Effector memory CD4-positive, alpha-beta T cell (primary cell): Measurements from ENCODE around the gene TBXAS1.

Experiments
- DNase-seq, 3 donors: peaks; one replicate each; pipeline ENCODE4 v3.0.0-alpha.2; 2020
- H3K27ac ChIP-seq: 2 replicates; pipeline ENCODE4 v1.7.0; 2013; ENCODE audit warnings: mild to moderate bottlenecking, low read length, moderate library complexity; ENCODE audit not compliant: insufficient read depth, poor library complexity, severe bottlenecking
- H3K27me3 ChIP-seq: replicated peaks from 2 replicates; pipeline ENCODE4 v1.7.0; 2013; ENCODE audit warnings: mild to moderate bottlenecking, low read length; ENCODE audit not compliant: insufficient read depth, control insufficient read depth, poor library complexity, severe bottlenecking
- H3K36me3 ChIP-seq: 2 replicates; pipeline ENCODE4 v1.7.0; 2013; ENCODE audit warnings: mild to moderate bottlenecking, low read length, moderate library complexity; ENCODE audit not compliant: control insufficient read depth, insufficient read depth
- H3K4me1 ChIP-seq: 2 replicates; pipeline ENCODE4 v1.7.0; 2013; ENCODE audit warnings: low read length, mild to moderate bottlenecking; ENCODE audit not compliant: control insufficient read depth, insufficient read depth, poor library complexity, severe bottlenecking
- H3K4me3 ChIP-seq: 2 replicates; pipeline ENCODE4 v1.7.0; 2013; ENCODE audit warnings: low read length, low read depth, mild to moderate bottlenecking; ENCODE audit not compliant: insufficient read depth, poor library complexity, severe bottlenecking
- H3K9me3 ChIP-seq: 2 replicates; pipeline ENCODE4 v1.7.0; 2013; ENCODE audit warnings: mild to moderate bottlenecking, low read length, moderate library complexity; ENCODE audit not compliant: control insufficient read depth

The TBXAS1 gene

DNA sequence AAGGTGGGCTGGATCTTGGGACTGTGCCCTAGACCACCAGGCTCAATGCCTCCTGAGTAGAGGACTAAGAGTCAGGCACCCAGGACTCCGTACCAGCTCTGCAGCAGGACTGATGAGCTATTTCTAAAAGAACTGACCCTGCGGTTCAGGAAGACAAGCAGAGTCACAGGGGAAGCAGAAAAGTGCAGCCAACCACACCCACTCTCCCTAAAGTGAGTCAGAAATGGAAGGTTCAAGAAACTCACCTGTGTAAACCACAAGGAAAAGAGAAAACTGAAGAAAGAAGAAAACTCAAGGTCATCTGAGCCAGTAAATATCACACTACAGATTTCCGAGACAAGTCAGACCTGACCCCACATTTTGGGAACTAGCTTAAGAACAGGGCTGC, 231.2 kb downstream of the TBXAS1 start:
- H3K36me3 ChIP-seq, result peaks cover 18% of the 10 kb centered on the region
- no peaks in the 10 kb centered on the region for H3K9me3 ChIP-seq
- H3K27me3 ChIP-seq, result no peaks in the 10 kb centered on the region
- peaks cover 30% of the 10 kb centered on the region for H3K4me1 ChIP-seq
- peak overlapping the region; percentile 37 for H3K27ac ChIP-seq
- DNase-seq, result no peak
- H3K4me3 ChIP-seq, result no peak overlapping the region

GRCh38 chr7:140060788-140061606, 231.9 kb downstream of the TBXAS1 start:
- no peaks in the 10 kb centered on the region for H3K27me3 ChIP-seq
- no peak overlapping the region for H3K4me3 ChIP-seq
- no peaks in the 10 kb centered on the region for H3K9me3 ChIP-seq
- peaks cover 30% of the 10 kb centered on the region for H3K4me1 ChIP-seq
- peaks cover 14% of the 10 kb centered on the region for H3K36me3 ChIP-seq
- DNase-seq, result no peak
- H3K27ac ChIP-seq, result peak overlapping the region; percentile 84

DNA sequence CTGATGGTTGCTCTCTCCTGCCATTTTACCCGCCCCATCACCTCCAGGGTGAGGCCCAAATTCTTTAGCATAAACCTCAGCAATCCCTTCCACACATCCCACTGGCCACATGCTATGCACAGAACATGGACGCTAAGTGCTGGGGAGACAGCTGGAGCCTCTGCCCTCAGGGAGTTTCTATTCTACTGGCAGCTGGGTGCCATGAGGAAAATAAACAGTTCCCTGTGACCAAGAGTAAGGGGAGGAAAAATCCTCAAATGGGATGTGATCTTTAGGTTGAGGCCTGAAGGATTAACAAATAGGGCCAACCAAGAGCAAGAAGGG, 232.5 kb downstream of the TBXAS1 start:
- Histone ChIP-seq H3K36me3 (peaks cover 9% of the 10 kb centered on the region), H3K9me3 (no peaks in the 10 kb centered on the region), H3K27ac (peak overlapping the region; percentile 84), H3K4me1 (peaks cover 30% of the 10 kb centered on the region), H3K4me3 (peak overlapping the region; percentile 83), H3K27me3 (no peaks in the 10 kb centered on the region)
- no peak for DNase-seq

DNA sequence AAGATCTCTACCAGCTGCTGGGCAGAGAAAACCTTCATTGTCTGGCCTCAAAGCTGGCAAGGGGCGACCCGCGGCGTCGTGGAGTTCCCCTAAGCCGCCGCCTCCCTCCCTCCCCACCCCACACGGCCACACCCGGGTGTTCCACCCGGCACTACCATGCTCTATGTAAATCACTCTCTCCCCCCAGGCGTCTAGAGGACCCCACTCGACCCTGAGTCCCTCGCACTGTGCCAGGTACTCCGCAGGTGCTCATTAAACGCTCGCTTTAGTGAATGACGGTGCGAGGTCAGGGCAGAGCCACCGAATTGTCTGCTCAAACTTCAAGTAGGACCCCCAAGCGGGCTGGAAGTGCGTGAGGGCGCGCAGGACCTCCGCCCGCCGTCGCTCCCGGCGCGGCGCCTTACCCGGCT, 233.1 kb downstream of the TBXAS1 start:
- peak overlapping the region; percentile 84 for H3K27ac ChIP-seq

GRCh38 chr7:140062528-140063299, 233.7 kb downstream of the TBXAS1 start, which contains the start of gene PARP12:
TSS of gene PARP12 (minus strand) at chr7:140062951. CDS start at chr7:140062847, 104 bp downstream.
- peak; percentile 77 to 87 (median 79) for DNase-seq
- Histone ChIP-seq H3K27ac (peak within 1 kb of the TSS; percentile 84), H3K4me3 (peak within 1 kb of the TSS; percentile 83), H3K27me3 (no peaks in the 10 kb centered on the region), H3K4me1 (peaks cover 30% of the 10 kb centered on the region), H3K36me3 (no peaks in the 10 kb centered on the region), H3K9me3 (no peaks in the 10 kb centered on the region)

More for the DNA sequence above, 233.1 kb downstream of the TBXAS1 start:
- Histone ChIP-seq H3K4me1 (peaks cover 30% of the 10 kb centered on the region), H3K27me3 (no peaks in the 10 kb centered on the region), H3K9me3 (no peaks in the 10 kb centered on the region), H3K36me3 (peaks cover 5% of the 10 kb centered on the region), H3K4me3 (peak overlapping the region; percentile 83)
- DNase-seq, result peak; percentile 47 to 53 (median 48)

GRCh38 chr7:140067052-140067451, 238.0 kb downstream of the TBXAS1 start:
- Histone ChIP-seq H3K4me3 (no peak overlapping the region), H3K27ac (no peak overlapping the region), H3K27me3 (no peaks in the 10 kb centered on the region), H3K9me3 (no peaks in the 10 kb centered on the region), H3K36me3 (no peaks in the 10 kb centered on the region), H3K4me1 (peaks cover under 1% of the 10 kb centered on the region)
- DNase-seq, result no peak

DNA sequence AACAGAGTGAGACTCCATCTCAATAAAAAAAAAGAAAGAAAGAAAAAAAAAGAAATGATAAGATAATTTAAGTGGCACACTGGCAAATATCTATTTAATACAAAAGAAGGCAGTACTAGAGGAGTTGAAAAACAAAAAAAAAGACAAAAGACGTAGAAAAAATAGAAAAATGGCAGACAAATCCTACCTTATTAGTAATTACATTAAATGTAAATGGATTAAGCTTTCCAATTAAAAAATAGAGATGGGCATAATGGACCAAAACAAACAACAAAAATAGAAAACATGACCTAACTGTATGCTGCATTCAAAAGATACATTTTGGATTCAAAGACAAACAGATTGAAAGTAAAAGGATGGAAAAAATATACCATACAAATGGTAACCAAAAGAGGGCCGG, 239.0 kb downstream of the TBXAS1 start:
- Histone ChIP-seq H3K27ac (no peak overlapping the region), H3K27me3 (no peaks in the 10 kb centered on the region), H3K4me1 (no peaks in the 10 kb centered on the region), H3K4me3 (no peak overlapping the region), H3K36me3 (no peaks in the 10 kb centered on the region), H3K9me3 (no peaks in the 10 kb centered on the region)
- DNase-seq, result no peak

GRCh38 chr7:140069298-140069949, 240.4 kb downstream of the TBXAS1 start:
- no peak overlapping the region for H3K27ac ChIP-seq
- H3K27me3 ChIP-seq, result no peaks in the 10 kb centered on the region
- DNase-seq, result no peak
- H3K4me3 ChIP-seq, result no peak overlapping the region
- H3K4me1 ChIP-seq, result no peaks in the 10 kb centered on the region
- no peaks in the 10 kb centered on the region for H3K36me3 ChIP-seq
- no peaks in the 10 kb centered on the region for H3K9me3 ChIP-seq
